ENCODE measurements around the gene FRA10AC1.
"Not testable (repeated sequence)": the region's sequence is repeated elsewhere in the genome, so short reads cannot be mapped to it uniquely, and the experiment has no call there.

Gene FRA10AC1

DNA sequence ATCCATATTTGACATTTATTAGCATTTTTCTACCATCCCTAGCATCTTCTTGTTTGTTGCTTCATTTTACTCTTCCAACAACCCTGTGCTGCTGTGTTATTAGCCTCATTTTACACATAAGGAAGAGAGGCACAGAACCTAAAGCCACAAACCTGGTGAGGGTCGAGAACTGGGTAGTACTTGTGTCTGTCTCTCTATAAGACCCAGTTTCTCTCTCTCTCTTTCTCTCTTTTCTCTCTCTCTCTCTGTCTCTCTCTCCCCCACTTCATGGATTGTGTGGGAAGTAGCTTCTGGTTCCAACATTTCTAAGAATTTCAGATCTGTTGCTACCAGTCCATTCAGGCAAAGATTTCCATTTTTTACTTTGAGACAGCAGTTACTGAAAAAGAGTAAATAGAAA lies 1.4 kb upstream of the FRA10AC1 start:
- Histone ChIP-seq H3K9ac (ENCODE audit: low read length) (no peak overlapping the region), H3K4me3 (ENCODE audit: low read length) (no peak overlapping the region), H3K36me3 (replicated peaks; ENCODE audit: low read depth, low read length) (no peaks in the 10 kb centered on the region), H3K9me3 (ENCODE audit: insufficient read depth, low read length) (no peaks in the 10 kb centered on the region), H4K20me1 (ENCODE audit: insufficient read depth, low read length) (no peaks in the 10 kb centered on the region), H3K4me1 (ENCODE audit: low read length) (peaks cover 15% of the 10 kb centered on the region), H3K79me2 (ENCODE audit: low read length) (peaks cover 8% of the 10 kb centered on the region), H2AFZ (ENCODE audit: low read depth, low read length) (peak overlapping the region; percentile 40; the same call in 1 of the 2 replicates), H3K27ac (ENCODE audit: low read length) (no peak overlapping the region), H3K4me2 (ENCODE audit: low read length) (peak overlapping the region; percentile 11; the same call in 1 of the 2 replicates), H3K27me3 (ENCODE audit: low read depth, low read length) (no peaks in the 10 kb centered on the region)
- TF ChIP-seq, protein P1, sequence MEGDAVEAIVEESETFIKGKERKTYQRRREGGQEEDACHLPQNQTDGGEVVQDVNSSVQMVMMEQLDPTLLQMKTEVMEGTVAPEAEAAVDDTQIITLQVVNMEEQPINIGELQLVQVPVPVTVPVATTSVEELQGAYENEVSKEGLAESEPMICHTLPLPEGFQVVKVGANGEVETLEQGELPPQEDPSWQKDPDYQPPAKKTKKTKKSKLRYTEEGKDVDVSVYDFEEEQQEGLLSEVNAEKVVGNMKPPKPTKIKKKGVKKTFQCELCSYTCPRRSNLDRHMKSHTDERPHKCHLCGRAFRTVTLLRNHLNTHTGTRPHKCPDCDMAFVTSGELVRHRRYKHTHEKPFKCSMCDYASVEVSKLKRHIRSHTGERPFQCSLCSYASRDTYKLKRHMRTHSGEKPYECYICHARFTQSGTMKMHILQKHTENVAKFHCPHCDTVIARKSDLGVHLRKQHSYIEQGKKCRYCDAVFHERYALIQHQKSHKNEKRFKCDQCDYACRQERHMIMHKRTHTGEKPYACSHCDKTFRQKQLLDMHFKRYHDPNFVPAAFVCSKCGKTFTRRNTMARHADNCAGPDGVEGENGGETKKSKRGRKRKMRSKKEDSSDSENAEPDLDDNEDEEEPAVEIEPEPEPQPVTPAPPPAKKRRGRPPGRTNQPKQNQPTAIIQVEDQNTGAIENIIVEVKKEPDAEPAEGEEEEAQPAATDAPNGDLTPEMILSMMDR (IDR thresholded peaks at IDR 0.05; ENCODE audit: low read depth, low read length): no peak
- no peak for TF ChIP-seq EZH2phosphoT487 (IDR thresholded peaks at IDR 0.05; ENCODE audit: low read depth)

DNA sequence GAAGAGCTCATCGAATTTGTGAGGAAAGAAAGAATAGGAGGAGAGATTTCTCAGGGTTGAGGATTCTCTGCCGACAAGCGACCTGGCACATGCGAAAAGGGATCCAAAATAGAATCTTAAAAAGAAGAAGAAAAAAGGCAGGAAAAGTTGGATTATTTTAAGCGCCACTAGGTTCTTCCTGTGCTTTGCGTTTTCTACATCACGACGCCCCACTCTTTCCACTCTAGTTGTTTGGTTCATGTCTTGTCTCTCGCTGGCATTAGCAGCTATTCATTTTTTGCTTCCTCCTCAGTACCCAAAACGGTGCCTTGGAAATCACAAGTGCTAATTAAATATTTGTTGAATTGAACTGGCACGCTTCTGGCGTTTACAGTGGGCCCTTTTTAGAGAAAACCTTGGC lies 674 bp upstream of the FRA10AC1 start:
- Histone ChIP-seq H3K4me2 (ENCODE audit: low read length) (peak overlapping the region; percentile 84), H3K4me3 (ENCODE audit: low read length) (peak overlapping the region; percentile 89), H3K36me3 (replicated peaks; ENCODE audit: low read depth, low read length) (no peaks in the 10 kb centered on the region), H3K4me1 (ENCODE audit: low read length) (peaks cover 15% of the 10 kb centered on the region), H3K79me2 (ENCODE audit: low read length) (peaks cover 8% of the 10 kb centered on the region), H4K20me1 (ENCODE audit: insufficient read depth, low read length) (no peaks in the 10 kb centered on the region), H2AFZ (ENCODE audit: low read depth, low read length) (peak overlapping the region; percentile 95), H3K9me3 (ENCODE audit: insufficient read depth, low read length) (no peaks in the 10 kb centered on the region), H3K27me3 (ENCODE audit: low read depth, low read length) (no peaks in the 10 kb centered on the region), H3K9ac (ENCODE audit: low read length) (peak overlapping the region; percentile 74), H3K27ac (ENCODE audit: low read length) (peak overlapping the region; percentile 42)
- no peak for TF ChIP-seq EZH2phosphoT487 (IDR thresholded peaks at IDR 0.05; ENCODE audit: low read depth)
- TF ChIP-seq, protein P1 (IDR thresholded peaks at IDR 0.05; ENCODE audit: low read depth, low read length): no peak

DNA sequence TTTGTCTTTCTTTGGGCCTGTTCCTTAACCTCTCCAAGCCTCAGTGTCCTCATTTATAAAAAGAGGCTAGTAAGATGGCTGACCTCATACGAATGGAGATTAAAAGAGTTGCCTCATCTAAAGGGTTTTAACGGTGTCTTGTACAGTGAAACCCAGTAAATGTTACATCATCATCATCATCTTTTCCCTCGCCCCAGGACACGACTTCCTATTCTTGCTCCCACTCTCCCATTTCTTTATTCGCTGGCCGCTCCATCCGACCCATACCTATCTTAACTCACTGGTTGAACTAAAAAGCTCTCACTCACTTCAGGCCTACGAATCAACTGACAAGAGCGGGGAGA lies 554 bp downstream of the FRA10AC1 start:
- Histone ChIP-seq H3K27ac (ENCODE audit: low read length) (peak overlapping the region; percentile 59), H3K79me2 (ENCODE audit: low read length) (peaks cover 8% of the 10 kb centered on the region)
- TF ChIP-seq EZH2phosphoT487 (IDR thresholded peaks at IDR 0.05; ENCODE audit: low read depth): no peak
- TF ChIP-seq, protein P1 (IDR thresholded peaks at IDR 0.05; ENCODE audit: low read depth, low read length): no peak

DNA sequence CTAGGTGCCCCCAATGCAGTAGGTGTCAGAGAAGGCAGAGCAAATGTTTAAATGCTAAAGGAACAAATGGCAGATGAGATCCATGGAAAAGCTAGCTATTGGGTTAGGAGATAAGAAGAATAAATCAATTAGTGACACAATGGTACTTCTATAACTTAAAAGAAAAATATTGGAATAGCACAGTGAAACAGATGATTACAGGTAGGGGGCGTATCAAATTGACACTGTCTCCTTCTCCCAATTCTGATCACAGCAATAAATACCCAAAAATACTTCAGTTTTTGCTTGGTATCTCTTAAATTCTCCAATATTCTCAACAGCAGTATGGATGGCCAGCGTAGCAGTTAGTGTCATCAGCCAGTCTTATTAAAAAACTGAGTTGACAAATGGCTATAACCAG lies 5.2 kb downstream of the FRA10AC1 start:
- H3K27ac ChIP-seq (ENCODE audit: low read length): no peak overlapping the region
- no peak overlapping the region for H3K4me2 ChIP-seq (ENCODE audit: low read length)
- H3K4me3 ChIP-seq (ENCODE audit: low read length): no peak overlapping the region
- H3K27me3 ChIP-seq (ENCODE audit: low read depth, low read length): no peaks in the 10 kb centered on the region
- peaks cover 8% of the 10 kb centered on the region for H3K79me2 ChIP-seq (ENCODE audit: low read length)
- no peaks in the 10 kb centered on the region for H3K36me3 ChIP-seq (replicated peaks; ENCODE audit: low read depth, low read length)
- TF ChIP-seq EZH2phosphoT487 (IDR thresholded peaks at IDR 0.05; ENCODE audit: low read depth): no peak
- TF ChIP-seq, protein P1 (IDR thresholded peaks at IDR 0.05; ENCODE audit: low read depth, low read length): peak; percentile 43
- no peaks in the 10 kb centered on the region for H3K9me3 ChIP-seq (ENCODE audit: insufficient read depth, low read length)
- H4K20me1 ChIP-seq (ENCODE audit: insufficient read depth, low read length): no peaks in the 10 kb centered on the region
- no peak overlapping the region for H2AFZ ChIP-seq (ENCODE audit: low read depth, low read length)
- no peak overlapping the region for H3K9ac ChIP-seq (ENCODE audit: low read length)
- peaks cover 7% of the 10 kb centered on the region for H3K4me1 ChIP-seq (ENCODE audit: low read length)

More for the DNA sequence above, 554 bp downstream of the FRA10AC1 start:
- Histone ChIP-seq H2AFZ (ENCODE audit: low read depth, low read length) (peak overlapping the region; percentile 83), H3K36me3 (replicated peaks; ENCODE audit: low read depth, low read length) (no peaks in the 10 kb centered on the region), H3K9me3 (ENCODE audit: insufficient read depth, low read length) (no peaks in the 10 kb centered on the region), H3K4me3 (ENCODE audit: low read length) (peak overlapping the region; percentile 89), H3K4me2 (ENCODE audit: low read length) (peak overlapping the region; percentile 97), H4K20me1 (ENCODE audit: insufficient read depth, low read length) (no peaks in the 10 kb centered on the region), H3K27me3 (ENCODE audit: low read depth, low read length) (no peaks in the 10 kb centered on the region), H3K4me1 (ENCODE audit: low read length) (peaks cover 7% of the 10 kb centered on the region), H3K9ac (ENCODE audit: low read length) (peak overlapping the region; percentile 96)

DNA sequence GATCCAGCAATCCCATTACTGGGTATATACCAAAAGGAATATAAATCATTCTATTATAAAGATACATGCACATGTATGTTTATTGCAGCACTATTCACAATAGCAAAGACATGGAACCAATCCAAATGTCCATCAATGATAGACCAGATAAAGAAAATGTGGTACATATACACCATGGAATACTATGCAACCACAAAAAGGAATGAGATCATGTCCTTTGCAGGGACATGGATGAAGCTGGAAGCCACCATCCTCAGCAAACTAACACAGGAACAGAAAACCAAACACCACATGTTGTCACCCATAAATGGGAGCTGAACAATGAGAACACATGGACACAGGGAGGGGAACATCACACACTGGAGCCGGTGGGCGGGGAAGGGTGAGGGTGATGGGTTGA lies 5.8 kb downstream of the FRA10AC1 start:
- not testable (repeated sequence) for H3K9ac ChIP-seq (ENCODE audit: low read length); H4K20me1 ChIP-seq (ENCODE audit: insufficient read depth, low read length); H3K79me2 ChIP-seq (ENCODE audit: low read length); H3K4me1 ChIP-seq (ENCODE audit: low read length); H3K27me3 ChIP-seq (ENCODE audit: low read depth, low read length); H3K27ac ChIP-seq (ENCODE audit: low read length); H3K9me3 ChIP-seq (ENCODE audit: insufficient read depth, low read length); H3K4me3 ChIP-seq (ENCODE audit: low read length); H3K4me2 ChIP-seq (ENCODE audit: low read length); H2AFZ ChIP-seq (ENCODE audit: low read depth, low read length); H3K36me3 ChIP-seq (replicated peaks; ENCODE audit: low read depth, low read length)

Data from OCI-LY3 (cell line).